ENCODE results near the gene SMTNL1.

GRCh38 chr11:57502870-57503269 is 34.5 kb upstream of the SMTNL1 start:
- no peak for TF ChIP-seq CTCF (IDR thresholded peaks at IDR 0.05)
- TF ChIP-seq POLR2A (IDR thresholded peaks at IDR 0.05), result no peak

All from esophagus squamous epithelium (tissue), 4 donors.